Caco-2 (cell line): ENCODE data around the gene TOMM40L. TPM values are rescaled to one million over a fixed set of nuclear protein-coding genes. Genes with fewer than 3 reads are reported as not detected.

ENCODE experiments used
- BruUV-seq: library from RNA; stranded (reverse); fragments of 400-500 nt; replicated peaks from 2 replicates; lab custom pipeline; 2021; lab: Mats Ljungman, UMichigan
- CTCF ChIA-PET: fragments of 300-600 bp; sonication (Branson Sonifier 250); formaldehyde crosslinking; loops from one replicate; lab custom pipeline; 2022; ENCODE audit warnings: antibody characterized with exemption; lab: Charles Lee
- POLR2A ChIA-PET: fragments of 300-600 bp; sonication (Branson Sonifier 250); formaldehyde crosslinking; loops from one replicate; lab custom pipeline; 2022; ENCODE audit warnings: antibody characterized with exemption; lab: Charles Lee
- DNase-seq, 2 experiments: peaks; one replicate each; pipeline versions ENCODE4 v3.0.0 to v3.0.0-alpha.2; 2020 to 2022
- H3K27me3 ChIP-seq: replicated peaks from 2 replicates; pipeline ENCODE4 v1.6.0; 2011; ENCODE audit warnings: low read length; ENCODE audit not compliant: control insufficient read depth, insufficient read depth
- H3K36me3 ChIP-seq: 2 replicates; pipeline ENCODE4 v1.5.1; 2011; ENCODE audit warnings: low read length; ENCODE audit not compliant: control insufficient read depth, insufficient read depth
- H3K4me1 ChIP-seq: fragments of 250-450 bp; sonication (Bioruptor Pico); 2 replicates; pipeline ENCODE4 v1.5.1; 2020; ENCODE audit warnings: mild to moderate bottlenecking
- H3K4me3 ChIP-seq: 2 replicates; pipeline ENCODE4 v1.5.1; 2011; ENCODE audit warnings: low read depth, mild to moderate bottlenecking, control low read depth, low read length
- H3K9me3 ChIP-seq: fragments of 250-450 bp; sonication (Bioruptor Pico); 2 replicates; pipeline ENCODE4 v1.5.1; 2020; ENCODE audit warnings: mild to moderate bottlenecking, moderate library complexity
- H3K27ac Mint-ChIP-seq: one replicate; pipeline ENCODE4 v1.8.0; 2022; ENCODE audit warnings: mixed read lengths; ENCODE audit not compliant: unreplicated experiment
- H3K27me3 Mint-ChIP-seq: one replicate; pipeline ENCODE4 v1.8.0; 2022; ENCODE audit warnings: mixed read lengths; ENCODE audit not compliant: insufficient read depth, unreplicated experiment
- H3K36me3 Mint-ChIP-seq: one replicate; pipeline ENCODE4 v1.8.0; 2022; ENCODE audit warnings: mild to moderate bottlenecking, mixed read lengths; ENCODE audit not compliant: insufficient read depth, unreplicated experiment
- H3K4me1 Mint-ChIP-seq: one replicate; pipeline ENCODE4 v1.8.0; 2022; ENCODE audit warnings: low read depth, mixed read lengths; ENCODE audit not compliant: unreplicated experiment
- H3K4me3 Mint-ChIP-seq: one replicate; pipeline ENCODE4 v1.8.0; 2022; ENCODE audit warnings: mild to moderate bottlenecking, moderate library complexity, mixed read lengths; ENCODE audit not compliant: unreplicated experiment
- H3K9me3 Mint-ChIP-seq: one replicate; pipeline ENCODE4 v1.8.0; 2022; ENCODE audit warnings: mixed read lengths; ENCODE audit not compliant: unreplicated experiment
- intact Hi-C: fragments of 100-400 bp; cut with micrococcal nuclease; formaldehyde crosslinking; loops from one replicate; pipeline ENCODE4 v1.10.0; 2022; ENCODE audit not compliant: unreplicated experiment
- total RNA-seq: library from RNA; stranded (reverse); gene quantifications from 2 replicates; pipeline ENCODE4 v1.2.3, GENCODE V29; 2022
- TF ChIP-seq, protein P1 (sequence below), 2 experiments: fragments of 200-600 bp in 1 of 2; IDR thresholded peaks; 1 replicate in 1 of 2; 2 replicates in 1 of 2; pipeline versions ENCODE4 v1.5.1 to v1.8.0; 2011 to 2022; ENCODE audit warnings: antibody characterized with exemption in 1 of 2, control low read depth in 1 of 2, inconsistent platforms in 1 of 2, low read depth in 1 of 2, low read length in 1 of 2, mild to moderate bottlenecking in 1 of 2, moderate library complexity in 1 of 2; ENCODE audit not compliant: insufficient read depth in 1 of 2, severe bottlenecking in 1 of 2, unreplicated experiment in 1 of 2

The TOMM40L gene
- total RNA-seq, 1 experiment from 2014 or later = 23.1 TPM

GRCh38 chr1:161227196-161227871, 1.5 kb downstream of the TOMM40L start:
- H3K36me3 ChIP-seq = peaks cover 6% of the 10 kb centered on the region
- peaks cover 5% of the 10 kb centered on the region; the same call in 1 of the 2 replicates for H3K9me3 ChIP-seq
- intact Hi-C loops = loop anchor here (1.0 kb wide), 2 partner anchors 64 to 147 kb away; no protein-coding TSS in a partner anchor
- Mint-ChIP-seq H3K36me3 (peaks cover 54% of the 10 kb centered on the region), H3K27me3 (no peaks in the 10 kb centered on the region), H3K9me3 (peaks cover 16% of the 10 kb centered on the region), H3K4me3 (peak overlapping the region; percentile 99), H3K27ac (peak overlapping the region; percentile 97), H3K4me1 (peaks cover 36% of the 10 kb centered on the region)
- BruUV-seq = no TSS peak
- DNase-seq = peak; percentile 72 to 82
- no peaks in the 10 kb centered on the region for H3K27me3 ChIP-seq
- CTCF ChIA-PET = interaction anchor here (0.8 to 3.6 kb wide), 7 partner anchors 16 to 154 kb away, joined by 3 to 44 read pairs (median 3); no protein-coding TSS in a partner anchor
- TF ChIP-seq, protein P1, sequence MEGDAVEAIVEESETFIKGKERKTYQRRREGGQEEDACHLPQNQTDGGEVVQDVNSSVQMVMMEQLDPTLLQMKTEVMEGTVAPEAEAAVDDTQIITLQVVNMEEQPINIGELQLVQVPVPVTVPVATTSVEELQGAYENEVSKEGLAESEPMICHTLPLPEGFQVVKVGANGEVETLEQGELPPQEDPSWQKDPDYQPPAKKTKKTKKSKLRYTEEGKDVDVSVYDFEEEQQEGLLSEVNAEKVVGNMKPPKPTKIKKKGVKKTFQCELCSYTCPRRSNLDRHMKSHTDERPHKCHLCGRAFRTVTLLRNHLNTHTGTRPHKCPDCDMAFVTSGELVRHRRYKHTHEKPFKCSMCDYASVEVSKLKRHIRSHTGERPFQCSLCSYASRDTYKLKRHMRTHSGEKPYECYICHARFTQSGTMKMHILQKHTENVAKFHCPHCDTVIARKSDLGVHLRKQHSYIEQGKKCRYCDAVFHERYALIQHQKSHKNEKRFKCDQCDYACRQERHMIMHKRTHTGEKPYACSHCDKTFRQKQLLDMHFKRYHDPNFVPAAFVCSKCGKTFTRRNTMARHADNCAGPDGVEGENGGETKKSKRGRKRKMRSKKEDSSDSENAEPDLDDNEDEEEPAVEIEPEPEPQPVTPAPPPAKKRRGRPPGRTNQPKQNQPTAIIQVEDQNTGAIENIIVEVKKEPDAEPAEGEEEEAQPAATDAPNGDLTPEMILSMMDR (IDR thresholded peaks at IDR 0.05; ENCODE audit: insufficient read depth in 1 of 2, low read depth in 1 of 2, low read length in 1 of 2, severe bottlenecking in 1 of 2, unreplicated experiment in 1 of 2) = peak; percentile 76 to 84
- peak overlapping the region; percentile 69 for H3K4me3 ChIP-seq
- peaks cover 38% of the 10 kb centered on the region for H3K4me1 ChIP-seq
- POLR2A ChIA-PET = interaction anchor here (2.2 kb wide), 1 partner anchor 25 kb away, joined by 41 read pairs; the partner anchor contains the start of gene NDUFS2

DNA sequence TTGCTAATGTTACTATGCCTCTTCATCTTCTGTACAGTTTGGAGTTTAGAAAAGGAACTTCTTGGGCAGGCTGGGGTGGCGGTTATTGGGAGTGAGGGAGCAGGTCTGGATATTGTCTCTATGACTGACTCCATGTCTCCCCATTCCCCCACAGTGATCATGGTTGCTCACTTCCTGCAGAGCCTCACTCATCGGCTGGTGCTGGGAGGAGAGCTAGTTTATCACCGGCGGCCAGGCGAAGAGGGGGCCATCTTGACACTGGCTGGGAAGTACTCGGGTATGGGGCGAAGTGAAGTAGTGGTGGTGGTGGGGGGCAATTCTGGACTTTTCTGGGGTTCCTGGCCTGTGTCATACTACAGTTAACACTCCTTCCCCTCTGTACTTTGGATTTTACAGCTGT, 2.2 kb downstream of the TOMM40L start:
- H3K27ac Mint-ChIP-seq = peak overlapping the region; percentile 97
- Histone ChIP-seq H3K36me3 (peaks cover 5% of the 10 kb centered on the region; the same call in 1 of the 2 replicates), H3K4me3 (no peak overlapping the region), H3K4me1 (peaks cover 31% of the 10 kb centered on the region), H3K27me3 (no peaks in the 10 kb centered on the region), H3K9me3 (no peaks in the 10 kb centered on the region)
- H3K4me1 Mint-ChIP-seq = peaks cover 29% of the 10 kb centered on the region
- H3K27me3 Mint-ChIP-seq = no peaks in the 10 kb centered on the region
- DNase-seq = no peak
- H3K9me3 Mint-ChIP-seq = peaks cover 9% of the 10 kb centered on the region
- CTCF ChIA-PET = interaction anchor here (1.0 to 3.6 kb wide), 3 partner anchors 22 to 147 kb away, joined by 3 to 44 read pairs (median 4); no protein-coding TSS in a partner anchor
- intact Hi-C loops = no loop called here
- peaks cover 47% of the 10 kb centered on the region for H3K36me3 Mint-ChIP-seq
- POLR2A ChIA-PET = no interaction called here
- no TSS peak for BruUV-seq
- TF ChIP-seq, protein P1 (IDR thresholded peaks at IDR 0.05; ENCODE audit: insufficient read depth in 1 of 2, low read depth in 1 of 2, low read length in 1 of 2, severe bottlenecking in 1 of 2, unreplicated experiment in 1 of 2) = no peak
- no peak overlapping the region for H3K4me3 Mint-ChIP-seq

DNA sequence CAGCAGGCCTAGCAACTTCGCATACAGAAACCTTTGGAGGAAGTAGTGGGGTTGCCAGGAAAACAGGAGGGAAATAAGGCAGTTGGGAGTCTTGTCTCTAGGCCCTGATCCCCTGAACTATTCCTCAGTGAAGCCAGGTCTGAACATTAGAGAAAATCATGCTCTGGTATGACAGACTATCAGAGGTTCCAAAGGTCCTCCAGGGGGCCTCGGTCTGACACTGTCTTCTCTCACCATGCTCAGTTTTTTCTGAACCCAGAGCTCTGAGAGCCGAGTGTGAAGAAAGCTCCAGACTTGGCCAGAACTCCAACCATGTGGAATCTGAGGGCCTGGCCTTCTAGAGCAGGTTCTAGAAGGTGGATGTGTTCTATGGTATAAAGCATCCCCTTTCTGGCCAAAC, 4.0 kb downstream of the TOMM40L start:
- no peak overlapping the region for H3K4me3 Mint-ChIP-seq
- H3K27ac Mint-ChIP-seq = no peak overlapping the region
- H3K4me1 ChIP-seq = peaks cover 17% of the 10 kb centered on the region
- peaks cover 5% of the 10 kb centered on the region; the same call in 1 of the 2 replicates for H3K36me3 ChIP-seq
- ChIA-PET POLR2A (no interaction called here), CTCF (interaction anchor here (0.7 to 2.4 kb wide), 9 partner anchors 9 to 152 kb away, joined by 3 to 29 read pairs (median 5); partner anchors contain the start of genes NDUFS2 and SDHC)
- H3K9me3 Mint-ChIP-seq = no peaks in the 10 kb centered on the region
- no peaks in the 10 kb centered on the region for H3K27me3 ChIP-seq
- H3K9me3 ChIP-seq = no peaks in the 10 kb centered on the region
- peaks cover 29% of the 10 kb centered on the region for H3K36me3 Mint-ChIP-seq
- BruUV-seq = no TSS peak
- H3K4me3 ChIP-seq = no peak overlapping the region
- no peaks in the 10 kb centered on the region for H3K27me3 Mint-ChIP-seq
- H3K4me1 Mint-ChIP-seq = peaks cover 13% of the 10 kb centered on the region
- TF ChIP-seq, protein P1 (IDR thresholded peaks at IDR 0.05; ENCODE audit: insufficient read depth in 1 of 2, low read depth in 1 of 2, low read length in 1 of 2, severe bottlenecking in 1 of 2, unreplicated experiment in 1 of 2) = peak; percentile 32 to 55
- DNase-seq = peak in 1 of 2 experiments; percentile 35
- intact Hi-C loops = loop anchor here (1.0 kb wide), 1 partner anchor 83 kb away; no protein-coding TSS in a partner anchor
